ENCODE data around the gene ATOH1. TPM values are rescaled to one million over a fixed set of nuclear protein-coding genes. Genes with fewer than 3 reads are reported as not detected.

The ATOH1 gene
- total RNA-seq, 1 experiment from 2014 or later = not detected

DNA sequence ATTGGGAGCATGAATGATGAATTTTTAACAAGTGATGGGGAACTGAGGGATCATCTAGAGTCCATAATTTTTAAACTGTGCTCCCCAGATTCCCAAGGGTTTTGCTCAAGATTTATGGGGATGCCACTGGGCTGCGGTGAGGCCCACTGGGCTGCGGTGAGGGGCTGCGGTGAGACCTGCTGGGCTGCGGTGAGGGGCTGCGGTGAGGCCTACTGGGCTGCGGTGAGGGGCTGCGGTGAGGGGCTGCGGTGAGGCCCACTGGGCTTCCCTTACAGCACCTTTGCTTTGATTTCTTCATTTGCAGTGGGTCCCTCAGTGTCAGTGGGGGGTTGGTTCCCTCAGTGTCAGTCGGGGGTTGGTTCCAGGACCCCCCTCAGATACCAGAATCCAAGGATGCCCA is 47.4 kb upstream of the ATOH1 start:
- TF ChIP-seq, protein P1, sequence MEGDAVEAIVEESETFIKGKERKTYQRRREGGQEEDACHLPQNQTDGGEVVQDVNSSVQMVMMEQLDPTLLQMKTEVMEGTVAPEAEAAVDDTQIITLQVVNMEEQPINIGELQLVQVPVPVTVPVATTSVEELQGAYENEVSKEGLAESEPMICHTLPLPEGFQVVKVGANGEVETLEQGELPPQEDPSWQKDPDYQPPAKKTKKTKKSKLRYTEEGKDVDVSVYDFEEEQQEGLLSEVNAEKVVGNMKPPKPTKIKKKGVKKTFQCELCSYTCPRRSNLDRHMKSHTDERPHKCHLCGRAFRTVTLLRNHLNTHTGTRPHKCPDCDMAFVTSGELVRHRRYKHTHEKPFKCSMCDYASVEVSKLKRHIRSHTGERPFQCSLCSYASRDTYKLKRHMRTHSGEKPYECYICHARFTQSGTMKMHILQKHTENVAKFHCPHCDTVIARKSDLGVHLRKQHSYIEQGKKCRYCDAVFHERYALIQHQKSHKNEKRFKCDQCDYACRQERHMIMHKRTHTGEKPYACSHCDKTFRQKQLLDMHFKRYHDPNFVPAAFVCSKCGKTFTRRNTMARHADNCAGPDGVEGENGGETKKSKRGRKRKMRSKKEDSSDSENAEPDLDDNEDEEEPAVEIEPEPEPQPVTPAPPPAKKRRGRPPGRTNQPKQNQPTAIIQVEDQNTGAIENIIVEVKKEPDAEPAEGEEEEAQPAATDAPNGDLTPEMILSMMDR (conservative IDR thresholded peaks at IDR 0.05) = no peak
- Histone ChIP-seq H3K4ac (ENCODE audit: low read depth, low read length) (no peak overlapping the region), H3K27me3 (ENCODE audit: insufficient read depth, low read length) (no peaks in the 10 kb centered on the region), H3K23me2 (ENCODE audit: insufficient read length, low read depth, low read length, poor library complexity, severe bottlenecking) (no peaks in the 10 kb centered on the region), H2BK120ac (ENCODE audit: low read depth, low read length, poor library complexity, severe bottlenecking) (no peak overlapping the region), H3K79me2 (ENCODE audit: insufficient read depth, low read length) (no peaks in the 10 kb centered on the region), H3K79me1 (ENCODE audit: insufficient read depth, low read depth, low read length, poor library complexity, severe bottlenecking) (no peaks in the 10 kb centered on the region), H4K5ac (ENCODE audit: insufficient read length, low read depth, low read length) (no peak overlapping the region), H2BK15ac (ENCODE audit: low read depth, low read length) (no peak overlapping the region), H4K8ac (replicated peaks; ENCODE audit: insufficient read length, low read depth, low read length) (no peak overlapping the region), H4K20me1 (ENCODE audit: control insufficient read depth, insufficient read depth, insufficient read length) (no peaks in the 10 kb centered on the region), H2BK20ac (ENCODE audit: low read depth, low read length, poor library complexity, severe bottlenecking) (no peak overlapping the region), H3K56ac (ENCODE audit: insufficient read length, low read depth, low read length) (no peak overlapping the region), H3K9ac (ENCODE audit: extremely low read depth, insufficient read length, low read length) (no peak overlapping the region), H3K18ac (ENCODE audit: insufficient read length, low read depth, low read length) (no peak overlapping the region), H3K4me2 (ENCODE audit: insufficient read depth, insufficient read length, low read length) (no peak overlapping the region), H3K27ac (ENCODE audit: insufficient read length, low read depth, low read length) (no peak overlapping the region), H2BK12ac (ENCODE audit: insufficient read length, low read depth, low read length) (no peak overlapping the region), H2AFZ (ENCODE audit: low read length) (no peak overlapping the region), H3K23ac (ENCODE audit: insufficient read length, low read depth, low read length) (no peak overlapping the region), H3T11ph (ENCODE audit: low read length) (no peak overlapping the region), H2BK5ac (ENCODE audit: insufficient read length, low read length) (no peak overlapping the region), H3K9me3 (ENCODE audit: control insufficient read depth, low read depth, low read length) (no peaks in the 10 kb centered on the region), H2AK5ac (ENCODE audit: insufficient read length, low read length) (no peak overlapping the region), H3K14ac (ENCODE audit: insufficient read depth, low read length) (no peak overlapping the region; the same call in 1 of the 2 replicates), H3K4me1 (ENCODE audit: insufficient read depth, low read length) (peaks cover 9% of the 10 kb centered on the region), H4K91ac (ENCODE audit: insufficient read length, low read depth, low read length) (no peak overlapping the region)
- Mint-ChIP-seq H3K36me3 (ENCODE audit: insufficient read depth in 1 of 3, low read depth in 3 of 3) (no peaks in the 10 kb centered on the region), H3K4me1 (peaks cover 10 to 13% of the 10 kb centered on the region in 2 experiments), H3K27me3 (ENCODE audit: low read depth) (no peaks in the 10 kb centered on the region), H3K4me3 (no peak overlapping the region), H3K27ac (no peak overlapping the region), H3K9me3 (no peaks in the 10 kb centered on the region)
- no peak for DNase-seq
- WGBS (ENCODE audit: extremely low coverage, insufficient read length, low lambda C conversion rate) = no CpG with 5 or more reads among the region's 9 CpGs

All from H9 (cell line).